T47D (cell line): ENCODE data around the gene RAI1.

Source experiments
- DNase-seq, 2 experiments: peaks; one replicate each; pipeline versions ENCODE4 v3.0.0 to v3.0.0-alpha.2; 2011 to 2012; ENCODE audit warnings: low read depth in 1 of 2, low spot score in 1 of 2
- JUND ChIP-seq: IDR thresholded peaks from 2 replicates; pipeline ENCODE4 v1.6.1; 2012; ENCODE audit warnings: low read depth
- in situ Hi-C: cut with HindIII; loops from 2 replicates; pipeline ENCODE4 v1.10.0; 2016; ENCODE audit warnings: low sequenced_read_pairs, low pct_unique_long_range_greater_than_20kb

Gene RAI1

GRCh38 chr17:17787568-17787967 lies 106.3 kb downstream of the RAI1 start:
- no peak for DNase-seq
- in situ Hi-C loops = no loop called here
- no peak for TF ChIP-seq JUND

- no peak for DNase-seq
- TF ChIP-seq JUND = no peak
- in situ Hi-C loops = no loop called here
Observed at GRCh38 chr17:17788967-17789366, 107.7 kb downstream of the RAI1 start.

- no peak for TF ChIP-seq JUND
- no peak for DNase-seq
Observed at GRCh38 chr17:17789410-17789809, 108.2 kb downstream of the RAI1 start.

GRCh38 chr17:17789828-17790636 lies 108.8 kb downstream of the RAI1 start:
- no peak for DNase-seq
- in situ Hi-C loops = no loop called here
- TF ChIP-seq JUND = no peak

More at GRCh38 chr17:17789410-17789809, 108.2 kb downstream of the RAI1 start:
- in situ Hi-C loops = no loop called here

GRCh38 chr17:17790637-17791464 lies 109.6 kb downstream of the RAI1 start:
- TF ChIP-seq JUND = no peak
- no peak for DNase-seq
- in situ Hi-C loops = no loop called here

DNA sequence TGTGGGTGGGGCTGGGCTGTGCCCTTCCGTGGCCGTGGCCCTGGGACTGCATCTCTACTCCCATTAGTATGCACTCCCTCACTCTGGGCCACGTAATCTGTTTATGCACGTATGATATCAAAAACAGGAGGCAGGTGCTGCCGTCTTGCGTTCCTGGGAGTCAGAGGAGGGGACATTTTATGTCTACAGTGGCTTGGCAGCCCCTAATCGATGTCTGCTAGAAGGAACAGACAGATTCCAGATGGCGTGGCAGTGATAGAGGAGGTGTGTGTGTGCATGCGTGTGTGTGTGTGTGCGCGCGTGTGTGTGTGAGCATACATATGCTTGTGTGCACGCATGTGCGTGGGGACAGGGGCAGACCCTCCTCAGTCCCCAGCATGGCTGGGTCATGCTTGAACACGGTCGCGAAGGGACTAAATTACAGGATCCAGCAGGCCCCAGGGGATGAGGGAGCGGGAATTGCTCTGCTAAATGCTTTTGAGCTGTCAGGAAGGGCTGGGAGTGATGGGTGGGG lies 110.8 kb downstream of the RAI1 start:
- in situ Hi-C loops = no loop called here
- no peak for TF ChIP-seq JUND
- no peak for DNase-seq

DNA sequence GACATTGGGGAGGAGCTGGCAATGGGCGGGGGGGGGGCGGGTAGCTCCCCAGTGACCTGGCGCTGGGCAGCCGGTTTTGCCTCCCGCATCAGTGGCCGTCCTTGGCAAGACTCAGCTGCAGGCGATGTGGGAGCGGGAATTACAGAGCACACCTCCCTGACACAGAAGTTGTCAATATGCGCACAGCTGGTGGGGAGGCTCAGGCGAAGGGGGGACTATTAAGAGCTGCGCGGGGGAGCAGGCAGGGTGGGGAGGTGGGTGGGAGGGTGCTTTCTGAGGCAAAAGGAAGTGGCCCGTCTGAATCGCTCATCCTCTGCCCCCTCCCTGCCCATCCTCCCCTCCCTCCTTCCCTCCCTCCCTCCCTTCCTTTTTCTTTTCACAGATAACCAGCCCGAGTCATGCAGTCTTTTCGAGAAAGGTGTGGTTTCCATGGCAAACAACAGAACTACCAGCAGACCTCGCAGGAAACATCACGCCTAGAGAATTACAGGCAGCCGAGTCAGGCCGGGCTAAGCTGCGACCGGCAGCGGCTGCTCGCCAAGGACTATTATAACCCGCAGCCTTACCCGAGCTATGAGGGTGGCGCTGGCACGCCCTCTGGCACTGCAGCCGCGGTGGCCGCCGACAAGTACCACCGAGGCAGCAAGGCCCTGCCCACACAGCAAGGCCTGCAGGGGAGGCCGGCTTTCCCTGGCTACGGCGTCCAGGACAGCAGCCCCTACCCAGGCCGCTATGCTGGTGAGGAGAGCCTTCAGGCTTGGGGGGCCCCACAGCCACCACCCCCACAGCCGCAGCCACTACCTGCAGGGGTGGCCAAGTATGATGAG lies 111.5 kb downstream of the RAI1 start:
- DNase-seq = no peak
- in situ Hi-C loops = no loop called here

DNA sequence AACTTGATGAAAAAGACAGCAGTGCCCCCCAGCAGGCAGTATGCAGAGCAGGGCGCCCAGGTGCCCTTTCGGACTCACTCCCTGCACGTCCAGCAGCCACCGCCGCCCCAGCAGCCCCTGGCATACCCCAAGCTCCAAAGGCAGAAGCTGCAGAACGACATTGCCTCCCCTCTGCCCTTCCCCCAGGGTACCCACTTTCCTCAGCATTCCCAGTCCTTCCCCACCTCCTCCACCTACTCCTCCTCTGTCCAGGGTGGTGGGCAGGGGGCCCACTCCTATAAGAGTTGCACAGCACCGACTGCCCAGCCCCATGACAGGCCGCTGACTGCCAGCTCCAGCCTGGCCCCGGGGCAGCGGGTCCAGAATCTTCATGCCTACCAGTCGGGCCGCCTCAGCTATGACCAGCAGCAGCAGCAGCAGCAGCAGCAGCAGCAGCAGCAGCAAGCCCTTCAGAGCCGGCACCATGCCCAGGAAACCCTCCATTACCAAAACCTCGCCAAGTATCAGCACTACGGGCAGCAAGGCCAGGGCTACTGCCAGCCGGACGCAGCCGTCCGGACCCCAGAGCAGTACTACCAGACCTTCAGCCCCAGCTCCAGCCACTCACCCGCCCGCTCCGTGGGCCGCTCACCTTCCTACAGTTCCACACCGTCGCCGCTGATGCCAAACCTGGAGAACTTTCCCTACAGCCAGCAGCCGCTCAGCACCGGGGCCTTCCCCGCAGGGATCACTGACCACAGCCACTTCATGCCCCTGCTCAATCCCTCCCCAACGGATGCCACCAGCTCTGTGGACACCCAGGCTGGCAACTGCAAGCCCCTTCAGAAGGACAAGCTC lies 112.3 kb downstream of the RAI1 start:
- in situ Hi-C loops = no loop called here
- no peak for DNase-seq
- TF ChIP-seq JUND = no peak

More for the DNA sequence above, 111.5 kb downstream of the RAI1 start:
- no peak for TF ChIP-seq JUND

DNA sequence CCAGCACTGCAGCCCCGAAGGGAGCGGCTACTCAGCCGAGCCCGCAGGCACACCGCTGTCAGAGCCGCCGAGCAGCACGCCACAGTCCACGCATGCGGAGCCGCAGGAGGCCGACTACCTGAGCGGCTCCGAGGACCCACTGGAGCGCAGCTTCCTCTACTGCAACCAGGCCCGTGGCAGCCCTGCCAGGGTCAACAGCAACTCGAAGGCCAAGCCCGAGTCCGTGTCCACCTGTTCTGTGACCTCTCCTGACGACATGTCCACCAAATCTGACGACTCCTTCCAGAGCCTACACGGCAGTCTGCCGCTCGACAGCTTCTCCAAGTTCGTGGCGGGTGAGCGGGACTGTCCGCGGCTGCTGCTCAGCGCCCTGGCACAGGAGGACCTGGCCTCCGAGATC lies 113.1 kb downstream of the RAI1 start:
- TF ChIP-seq JUND = no peak
- in situ Hi-C loops = no loop called here
- DNase-seq = no peak

- DNase-seq = no peak
- in situ Hi-C loops = no loop called here
- TF ChIP-seq JUND = no peak
Observed at GRCh38 chr17:17795296-17795695, 114.0 kb downstream of the RAI1 start.

GRCh38 chr17:17795946-17796786 lies 114.9 kb downstream of the RAI1 start:
- no peak for TF ChIP-seq JUND
- DNase-seq = no peak
- in situ Hi-C loops = no loop called here
